ENCODE measurements around the gene LRRC53. TPM values are rescaled to one million over a fixed set of nuclear protein-coding genes. Genes with fewer than 3 reads are reported as not detected.

LRRC53 gene, protein sequence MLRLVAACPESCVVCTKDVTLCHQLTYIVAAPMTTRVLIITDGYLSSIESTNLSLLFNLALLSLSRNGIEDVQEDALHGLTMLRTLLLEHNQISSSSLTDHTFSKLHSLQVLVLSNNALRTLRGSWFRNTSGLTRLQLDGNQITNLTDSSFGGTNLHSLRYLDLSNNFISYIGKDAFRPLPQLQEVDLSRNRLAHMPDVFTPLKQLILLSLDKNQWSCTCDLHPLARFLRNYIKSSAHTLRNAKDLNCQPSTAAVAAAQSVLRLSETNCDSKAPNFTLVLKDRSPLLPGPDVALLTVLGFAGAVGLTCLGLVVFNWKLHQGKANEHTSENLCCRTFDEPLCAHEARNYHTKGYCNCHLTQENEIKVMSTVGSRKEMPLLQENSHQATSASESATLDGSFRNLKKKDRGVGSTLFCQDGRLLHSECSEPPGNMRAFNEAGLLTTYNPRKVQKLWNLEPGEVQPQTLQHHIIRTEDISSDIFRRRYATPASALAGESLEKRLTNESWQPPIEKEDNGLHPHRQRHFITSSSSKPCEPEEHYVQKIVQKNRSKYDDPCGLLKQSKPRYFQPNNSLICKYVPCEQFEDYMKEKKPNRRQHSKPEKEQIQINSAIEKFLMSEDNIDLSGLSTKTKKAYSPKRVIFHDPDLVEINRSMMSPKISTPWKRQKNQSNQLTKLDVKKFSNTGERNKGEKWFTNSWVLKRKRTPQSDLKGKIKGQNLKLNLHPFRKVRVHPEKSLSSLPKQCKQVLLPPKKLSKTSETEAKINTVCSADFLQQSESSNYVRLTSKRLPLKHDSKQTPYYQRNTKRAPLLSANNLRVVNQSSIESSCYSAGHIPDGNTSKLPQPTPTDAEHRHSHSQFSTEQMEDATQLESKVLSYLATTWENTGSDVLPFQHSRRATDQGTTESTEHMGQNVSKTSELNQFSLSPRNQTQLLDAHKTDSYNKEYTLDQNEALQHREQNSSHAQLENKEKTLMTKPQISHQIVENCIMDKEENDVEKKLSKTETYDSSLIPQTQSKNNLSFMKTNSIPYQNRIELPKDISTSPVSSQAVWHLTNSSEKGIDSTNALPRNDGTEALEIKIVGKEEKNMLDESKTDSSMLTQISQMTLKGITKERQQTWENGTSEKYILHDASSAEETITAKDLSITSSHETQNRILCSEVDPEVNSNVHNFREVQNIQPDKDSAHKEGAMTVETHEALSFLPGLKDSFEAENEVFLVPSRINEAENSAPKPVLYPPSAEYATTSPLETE
- total RNA-seq: under 1 TPM in 5 of 8 experiments, not detected in 3; 0.11 to 0.29 (median 0.18) TPM

DNA sequence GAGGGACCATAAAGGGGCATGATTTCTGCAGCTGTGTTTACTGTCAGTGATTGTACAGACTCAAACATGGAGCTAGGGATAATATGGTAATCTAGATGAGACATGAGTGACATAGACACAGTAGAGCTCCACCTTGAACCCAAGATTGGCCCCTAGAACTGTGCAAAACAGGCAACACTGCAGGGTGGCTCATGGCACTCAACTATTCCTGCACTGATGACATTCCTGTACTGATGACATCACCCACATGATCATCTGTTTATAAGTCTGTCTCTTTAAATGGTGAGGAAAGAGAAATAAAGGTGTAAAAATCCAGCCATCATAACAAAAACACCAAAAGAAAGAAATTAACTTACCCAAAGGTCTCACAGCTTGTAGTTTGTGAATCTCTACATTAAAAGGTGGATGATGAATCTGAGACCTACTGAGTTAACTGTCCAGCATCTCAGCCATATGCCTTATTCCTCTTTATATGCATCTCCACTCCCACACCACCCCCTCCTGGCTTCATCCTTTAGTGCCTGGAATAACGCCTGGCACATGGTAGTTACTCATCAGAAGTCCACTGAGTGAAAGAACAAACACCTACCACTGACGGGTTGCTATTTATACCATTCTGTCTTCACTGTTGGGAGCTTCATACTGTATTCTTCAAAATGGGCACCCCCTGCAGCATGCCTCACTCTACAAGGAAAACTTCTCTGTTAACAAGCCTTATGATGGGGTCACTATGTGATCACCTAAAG is at the start of gene LRRC53:
LRRC53 (minus strand) TSS at position 442 of the 746 bp plus-strand sequence. CDS start 29,262 bp downstream, outside the sequence.
- 0 to 94% (median 54%) methylated on average over 1 to 2 of the region's 2 CpGs; no CpG with 5 or more reads in 4 of the 10 experiments for WGBS, 10 experiments
- in situ Hi-C loops (cut with MboI; ENCODE audit: low pct_unique_long_range_greater_than_20kb in 2 of 9, low sequenced_read_pairs in 9 of 9, unreplicated experiment in 9 of 9): loop anchor here in 2 of 9 experiments (25.0 kb wide), 1 partner anchor 175 kb away; no protein-coding TSS in a partner anchor
- Histone ChIP-seq H3K4me3 (no peak within 1 kb of the TSS), H3K4me1 (replicated peaks in 1 of 2) (peaks cover 9 to 12% of the 10 kb centered on the region in 2 donors), H3K27ac (no peak within 1 kb of the TSS)
- ATAC-seq (replicated peaks in 6 of 8): peak in 5 of 8 experiments; percentile 39 to 70 (median 63)

DNA sequence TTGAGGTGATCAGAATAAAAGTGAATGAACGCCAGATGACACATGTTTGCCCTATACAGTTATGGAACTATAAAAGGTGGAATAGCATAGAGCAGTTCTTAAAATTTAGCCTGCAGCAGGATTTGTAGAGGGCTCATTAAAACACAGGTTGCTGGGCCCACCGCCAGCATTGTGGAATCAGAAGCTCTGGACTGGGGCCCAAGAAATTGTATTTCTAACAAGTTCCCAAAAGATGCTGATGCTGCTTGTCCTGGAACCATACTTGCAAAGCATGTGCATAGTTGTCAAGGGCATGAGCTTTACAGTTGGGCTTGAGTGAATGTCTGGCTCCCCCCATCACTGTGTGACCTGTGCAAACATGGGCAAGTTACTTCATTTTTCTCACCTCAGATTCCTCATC is 37.5 kb upstream of the LRRC53 start:
- Histone ChIP-seq H3K4me1 (replicated peaks in 1 of 2) (no peaks in the 10 kb centered on the region), H3K27ac (no peak overlapping the region), H3K4me3 (no peak overlapping the region)
- in situ Hi-C loops (cut with MboI; ENCODE audit: low pct_unique_long_range_greater_than_20kb in 2 of 9, low sequenced_read_pairs in 9 of 9, unreplicated experiment in 9 of 9): no loop called here
- no peak for ATAC-seq (replicated peaks in 6 of 8)
- WGBS, 10 experiments: 52 to 100% (median 100%) methylated on average over 1 to 2 of the region's 2 CpGs; no CpG with 5 or more reads in 1 of the 10 experiments

DNA sequence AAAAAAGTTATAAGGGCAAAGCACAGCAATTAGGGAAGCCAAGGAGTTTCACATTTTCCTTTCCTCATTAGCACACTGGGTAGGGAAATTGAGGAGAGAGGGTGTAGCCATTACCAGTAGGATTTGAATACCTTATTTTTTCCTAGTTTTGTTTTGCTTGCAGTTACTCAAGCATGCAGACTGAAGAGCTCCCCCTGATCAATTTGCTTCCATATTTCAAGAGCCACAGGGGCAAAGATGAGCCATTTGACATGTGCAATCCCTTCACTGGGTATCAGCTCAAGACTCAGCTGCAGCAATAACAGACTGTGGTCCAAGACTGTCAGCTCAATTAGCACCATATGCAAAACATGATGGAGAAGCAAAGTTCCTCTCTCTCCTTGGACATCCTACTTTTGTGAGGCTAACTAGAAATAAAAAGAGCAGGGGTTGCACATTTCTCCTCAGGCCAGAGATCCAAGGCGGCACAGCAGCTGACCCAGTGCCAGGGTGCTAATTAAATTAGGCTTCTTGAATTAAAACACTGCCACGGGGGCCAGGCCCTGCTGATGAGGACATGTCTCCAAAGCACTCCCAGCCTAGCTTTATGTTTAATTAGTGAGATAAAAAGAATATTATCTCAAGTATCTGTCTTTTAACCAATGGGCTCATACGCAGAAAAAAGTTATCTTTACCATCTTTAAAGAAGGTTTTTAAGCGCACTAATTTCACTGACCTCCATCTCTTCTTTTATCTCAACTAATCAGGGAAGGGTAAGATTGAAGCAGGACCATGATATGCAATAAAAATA is 36.7 kb upstream of the LRRC53 start:
- Histone ChIP-seq H3K4me1 (replicated peaks in 1 of 2) (no peaks in the 10 kb centered on the region), H3K4me3 (no peak overlapping the region), H3K27ac (no peak overlapping the region)
- ATAC-seq (replicated peaks in 6 of 8): peak in 1 of 8 experiments; percentile 20
- WGBS, 10 experiments: 39 to 89% (median 68%) methylated on average over 2 to 4 of the region's 4 CpGs
- in situ Hi-C loops (cut with MboI; ENCODE audit: low pct_unique_long_range_greater_than_20kb in 2 of 9, low sequenced_read_pairs in 9 of 9, unreplicated experiment in 9 of 9): no loop called here

DNA sequence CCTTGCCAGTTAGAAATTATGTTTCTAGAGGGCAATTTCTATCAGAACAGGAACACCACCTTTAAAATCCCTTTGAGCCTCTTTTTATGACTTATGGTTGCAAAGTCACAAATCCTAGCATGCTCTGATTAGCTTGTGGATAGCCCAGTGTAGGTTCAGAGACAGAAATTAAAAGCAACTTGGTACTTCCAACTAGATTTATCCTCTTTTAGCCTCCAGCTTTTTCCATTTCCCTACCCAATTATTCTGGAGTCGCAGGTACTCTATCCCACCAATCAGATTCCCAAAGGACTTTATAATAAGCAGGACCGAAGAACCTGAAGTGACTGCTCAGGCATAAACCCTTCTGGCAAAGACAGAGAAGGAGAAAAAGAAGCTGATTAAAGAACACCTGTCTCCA is 33.4 kb upstream of the LRRC53 start:
- Histone ChIP-seq H3K4me3 (no peak overlapping the region), H3K27ac (no peak overlapping the region), H3K4me1 (replicated peaks in 1 of 2) (no peaks in the 10 kb centered on the region)
- WGBS, 10 experiments: 0 to 100% (median 94%) methylated on average over 1 to 2 of the region's 2 CpGs; no CpG with 5 or more reads in 1 of the 10 experiments
- in situ Hi-C loops (cut with MboI; ENCODE audit: low pct_unique_long_range_greater_than_20kb in 2 of 9, low sequenced_read_pairs in 9 of 9, unreplicated experiment in 9 of 9): no loop called here
- no peak for ATAC-seq (replicated peaks in 6 of 8)

DNA sequence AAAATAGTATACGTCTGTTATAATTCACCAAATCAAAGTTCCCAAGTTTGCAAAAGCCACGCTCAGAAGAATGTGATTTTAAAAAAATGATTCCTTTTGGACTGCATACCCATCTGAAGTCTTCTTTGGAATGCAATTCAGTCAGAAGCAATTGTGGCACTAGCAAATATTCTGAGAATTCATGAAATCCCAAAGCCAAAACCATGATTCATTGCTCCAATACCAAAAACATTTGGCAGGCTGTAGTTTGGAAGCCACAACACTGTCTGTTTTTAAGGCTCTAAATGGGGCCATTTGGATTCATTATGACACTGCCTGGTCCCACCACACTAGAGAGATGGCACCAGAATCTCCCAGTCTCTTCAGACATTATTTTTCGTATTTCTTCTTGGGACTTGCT is 21.8 kb upstream of the LRRC53 start:
- in situ Hi-C loops (cut with MboI; ENCODE audit: low pct_unique_long_range_greater_than_20kb in 2 of 9, low sequenced_read_pairs in 9 of 9, unreplicated experiment in 9 of 9): no loop called here
- no peak overlapping the region for H3K4me3 ChIP-seq
- no peak for ATAC-seq (replicated peaks in 6 of 8)
- no peak overlapping the region for H3K27ac ChIP-seq
- H3K4me1 ChIP-seq (replicated peaks in 1 of 2): peaks cover 0 to 9% of the 10 kb centered on the region in 2 donors
- 0 to 100% (median 90%) methylated on average over 2 to 3 of the region's 3 CpGs; no CpG with 5 or more reads in 1 of the 10 experiments for WGBS, 10 experiments

DNA sequence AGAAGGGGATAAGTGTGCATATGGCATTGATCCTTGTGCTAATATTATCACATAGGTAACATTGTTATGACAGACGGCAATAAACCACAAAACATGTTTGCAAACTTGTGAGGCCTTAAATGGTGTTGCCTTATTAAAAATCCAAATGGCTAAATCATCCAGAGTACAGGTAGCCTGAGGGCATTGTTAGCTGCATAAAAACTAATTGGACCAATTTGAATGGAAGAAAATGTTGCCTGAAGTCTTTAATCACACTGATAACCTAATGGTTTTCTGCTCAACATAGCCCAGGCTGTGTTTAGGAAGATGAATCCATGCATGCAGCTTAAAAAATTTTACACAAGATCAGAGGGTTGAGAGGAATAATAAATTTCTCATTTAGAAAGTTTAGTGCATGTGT is 19.4 kb upstream of the LRRC53 start:
- in situ Hi-C loops (cut with MboI; ENCODE audit: low pct_unique_long_range_greater_than_20kb in 2 of 9, low sequenced_read_pairs in 9 of 9, unreplicated experiment in 9 of 9): no loop called here
- 20 to 100% (median 80%) methylated on average over 1 of the region's 1 CpG; no CpG with 5 or more reads in 2 of the 10 experiments for WGBS, 10 experiments
- H3K4me3 ChIP-seq: no peak overlapping the region

DNA sequence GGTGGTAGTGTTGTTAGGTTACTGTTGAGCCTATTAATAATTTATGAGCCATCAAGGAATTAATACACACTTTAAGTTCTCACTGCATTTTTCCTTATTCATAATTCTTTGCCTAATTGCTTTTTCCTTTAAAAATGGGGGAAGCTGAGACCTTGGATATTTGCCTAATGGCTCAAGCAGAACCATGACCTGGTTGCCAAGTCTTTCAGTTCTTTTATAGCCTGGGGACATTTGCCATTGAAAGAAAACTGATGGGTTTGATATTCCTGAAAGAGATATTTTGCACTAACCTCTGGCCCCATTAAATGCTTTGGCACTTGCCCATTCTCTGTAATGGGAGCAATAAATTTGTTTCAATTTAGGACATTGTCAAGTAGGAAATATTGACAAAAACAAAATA is 18.5 kb upstream of the LRRC53 start:
- Histone ChIP-seq H3K4me1 (replicated peaks in 1 of 2) (peaks cover 0 to 9% of the 10 kb centered on the region in 2 donors), H3K27ac (no peak overlapping the region), H3K4me3 (no peak overlapping the region)
- in situ Hi-C loops (cut with MboI; ENCODE audit: low pct_unique_long_range_greater_than_20kb in 2 of 9, low sequenced_read_pairs in 9 of 9, unreplicated experiment in 9 of 9): no loop called here
- ATAC-seq (replicated peaks in 6 of 8): peak in 1 of 8 experiments; percentile 52

More for the DNA sequence above, 19.4 kb upstream of the LRRC53 start:
- Histone ChIP-seq H3K27ac (no peak overlapping the region), H3K4me1 (replicated peaks in 1 of 2) (peaks cover 0 to 9% of the 10 kb centered on the region in 2 donors)
- no peak for ATAC-seq (replicated peaks in 6 of 8)

DNA sequence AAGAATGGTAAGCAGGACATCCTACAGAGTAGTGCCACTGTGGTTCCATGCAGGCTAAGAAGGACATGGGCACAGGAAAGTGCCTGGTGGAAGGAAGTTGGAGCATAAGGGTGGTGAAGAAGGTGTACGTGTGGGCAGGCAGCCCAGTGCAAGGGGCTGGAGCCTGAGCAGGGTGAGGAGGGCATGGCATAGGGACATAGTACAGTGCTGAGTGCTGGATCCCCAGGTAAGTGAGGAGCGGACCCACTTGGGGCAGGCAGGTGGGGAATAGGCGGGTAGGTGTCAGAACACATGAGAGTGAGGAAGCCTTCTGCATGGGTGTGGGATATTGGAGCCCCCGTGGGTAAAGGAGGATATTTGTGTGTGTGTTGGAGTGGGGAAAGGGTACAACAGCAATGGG is 15.7 kb upstream of the LRRC53 start:
- no peak overlapping the region for H3K27ac ChIP-seq
- H3K4me3 ChIP-seq: no peak overlapping the region
- ATAC-seq (replicated peaks in 6 of 8): no peak
- H3K4me1 ChIP-seq (replicated peaks in 1 of 2): peaks cover 0 to 13% of the 10 kb centered on the region in 2 donors
- WGBS, 10 experiments: 17 to 96% (median 63%) methylated on average over 1 to 4 of the region's 4 CpGs; no CpG with 5 or more reads in 2 of the 10 experiments
- in situ Hi-C loops (cut with MboI; ENCODE audit: low pct_unique_long_range_greater_than_20kb in 2 of 9, low sequenced_read_pairs in 9 of 9, unreplicated experiment in 9 of 9): no loop called here

DNA sequence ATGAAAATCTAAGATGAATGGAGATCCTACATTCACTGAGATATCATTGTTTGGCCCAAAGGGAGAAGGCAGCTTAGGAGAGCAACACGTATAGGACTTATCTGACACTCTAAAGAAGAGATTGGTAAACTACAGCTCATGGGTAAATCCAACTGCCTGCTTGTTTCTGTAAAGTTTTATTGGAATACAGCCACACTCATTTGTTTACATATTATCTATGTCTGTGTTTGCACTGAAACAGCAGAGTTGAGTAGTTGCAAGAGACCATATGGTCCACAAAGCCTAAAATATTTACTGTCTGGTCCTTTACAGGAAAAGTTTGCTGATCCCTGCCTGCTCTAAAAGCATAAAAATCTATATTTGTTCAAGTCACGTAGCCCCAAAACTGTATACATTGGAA is 14.3 kb upstream of the LRRC53 start:
- in situ Hi-C loops (cut with MboI; ENCODE audit: low pct_unique_long_range_greater_than_20kb in 2 of 9, low sequenced_read_pairs in 9 of 9, unreplicated experiment in 9 of 9): no loop called here
- 0 to 95% (median 33%) methylated on average over 1 to 2 of the region's 2 CpGs; no CpG with 5 or more reads in 1 of the 10 experiments for WGBS, 10 experiments
- H3K4me3 ChIP-seq: no peak overlapping the region
- H3K27ac ChIP-seq: no peak overlapping the region
- peak in 1 of 8 experiments; percentile 20 for ATAC-seq (replicated peaks in 6 of 8)
- peaks cover 3 to 23% of the 10 kb centered on the region in 2 donors for H3K4me1 ChIP-seq (replicated peaks in 1 of 2)

DNA sequence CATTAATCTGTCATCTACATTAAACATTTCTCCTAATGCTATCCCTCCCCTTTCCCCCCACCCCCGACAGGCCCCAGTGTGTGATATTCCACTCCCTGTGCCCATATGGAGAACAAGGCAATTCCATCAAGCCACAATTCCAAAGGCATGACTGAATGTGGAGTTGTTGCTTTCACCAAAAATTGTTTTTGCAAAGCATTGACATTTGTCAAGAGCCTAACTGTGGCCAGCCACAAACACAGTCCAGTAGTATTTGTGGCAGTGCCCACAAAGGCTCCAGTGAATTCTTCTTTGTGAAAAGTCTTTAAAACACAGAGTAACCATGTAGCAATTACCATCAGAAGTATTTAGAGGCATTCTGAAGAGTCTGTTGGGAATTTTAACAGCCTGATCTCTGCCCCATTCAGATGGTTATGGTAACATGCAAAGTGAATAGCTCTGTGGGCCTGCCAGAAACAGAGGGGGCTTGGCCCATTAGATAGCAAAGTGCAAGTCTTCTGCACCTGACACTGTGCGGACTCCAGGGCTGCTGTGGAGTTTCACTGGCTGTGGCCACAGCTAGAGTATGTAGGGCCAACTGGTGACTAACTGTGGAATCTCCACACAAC is 11.6 kb upstream of the LRRC53 start:
- Histone ChIP-seq H3K4me3 (no peak overlapping the region), H3K4me1 (replicated peaks in 1 of 2) (peaks cover 3 to 26% of the 10 kb centered on the region in 2 donors), H3K27ac (no peak overlapping the region)
- 33 to 100% (median 67%) methylated on average over 1 to 2 of the region's 2 CpGs; no CpG with 5 or more reads in 4 of the 10 experiments for WGBS, 10 experiments
- in situ Hi-C loops (cut with MboI; ENCODE audit: low pct_unique_long_range_greater_than_20kb in 2 of 9, low sequenced_read_pairs in 9 of 9, unreplicated experiment in 9 of 9): loop anchor here in 2 of 9 experiments (25.0 kb wide), 1 partner anchor 163 kb away; no protein-coding TSS in a partner anchor
- ATAC-seq (replicated peaks in 6 of 8): no peak

DNA sequence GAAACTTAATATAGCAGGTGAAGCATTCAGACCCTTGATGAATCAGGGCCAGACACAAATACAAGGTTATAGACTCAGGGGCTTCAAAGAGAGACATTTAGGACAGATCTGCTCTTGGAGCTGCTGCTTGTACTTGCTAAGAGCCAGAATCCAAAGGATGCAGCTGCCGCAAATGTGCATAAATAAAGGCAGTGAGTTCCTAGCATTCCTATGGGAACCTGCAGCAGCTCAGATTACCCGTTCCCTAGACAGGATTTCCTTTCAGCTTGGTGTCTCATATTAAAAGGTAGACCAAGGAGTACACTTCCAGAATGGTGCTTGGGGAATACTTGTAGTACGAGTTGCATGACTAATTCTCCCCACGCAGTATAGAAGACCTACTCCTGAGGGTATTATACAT is 9.7 kb upstream of the LRRC53 start:
- in situ Hi-C loops (cut with MboI; ENCODE audit: low pct_unique_long_range_greater_than_20kb in 2 of 9, low sequenced_read_pairs in 9 of 9, unreplicated experiment in 9 of 9): loop anchor here in 2 of 9 experiments (25.0 kb wide), 1 partner anchor 165 kb away; no protein-coding TSS in a partner anchor
- ATAC-seq (replicated peaks in 6 of 8): peak in 5 of 8 experiments; percentile 31 to 70 (median 38)
- Histone ChIP-seq H3K27ac (no peak overlapping the region), H3K4me3 (no peak overlapping the region), H3K4me1 (replicated peaks in 1 of 2) (peaks cover 3 to 26% of the 10 kb centered on the region in 2 donors)
- 32 to 59% (median 40%) methylated on average over 2 to 4 of the region's 4 CpGs; no CpG with 5 or more reads in 1 of the 10 experiments for WGBS, 10 experiments

Measured in motor neuron (in vitro differentiated cells).